GM19023 (cell line): ENCODE measurements around the gene CKMT2.

Experiments used
- ATAC-seq: cut with Tn5 transposase; IDR thresholded peaks from one replicate; pipeline ENCODE4 v1.9.1; 2021; ENCODE audit warnings: mild to moderate bottlenecking, moderate library complexity; ENCODE audit not compliant: unreplicated experiment

CKMT2 gene

DNA sequence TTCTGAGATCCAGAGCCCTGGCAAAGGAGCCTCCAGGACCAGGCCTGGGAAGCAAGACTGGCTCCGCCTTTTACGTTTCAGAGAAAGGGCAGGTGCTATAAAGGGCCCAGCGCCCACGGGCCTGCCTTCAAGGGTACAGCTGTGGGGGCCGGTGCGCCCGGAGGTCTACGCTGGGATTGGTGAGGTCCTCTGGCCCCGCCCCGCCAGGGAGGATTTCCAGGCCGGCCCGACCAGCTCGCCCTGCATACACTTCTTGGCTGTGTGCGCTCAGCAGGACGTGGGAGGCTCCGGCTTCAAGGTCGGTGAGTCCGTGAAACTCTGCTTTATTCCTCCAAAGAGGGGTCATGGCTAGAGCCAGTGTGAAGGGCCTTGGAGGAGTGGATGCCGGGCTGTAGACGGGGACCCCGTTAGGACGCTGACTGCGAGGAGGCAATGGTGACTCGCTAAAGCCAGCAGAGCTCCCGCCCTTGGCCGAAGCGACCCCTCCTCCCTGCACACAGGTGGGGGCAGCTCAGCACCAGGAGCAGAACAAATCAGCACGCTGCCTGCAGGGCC, at the start of gene CKMT2:
CKMT2 (plus strand) TSS at position 243 of the 555 bp plus-strand sequence. CDS start 17,811 bp downstream, outside the sequence.
- ATAC-seq, result no peak

DNA sequence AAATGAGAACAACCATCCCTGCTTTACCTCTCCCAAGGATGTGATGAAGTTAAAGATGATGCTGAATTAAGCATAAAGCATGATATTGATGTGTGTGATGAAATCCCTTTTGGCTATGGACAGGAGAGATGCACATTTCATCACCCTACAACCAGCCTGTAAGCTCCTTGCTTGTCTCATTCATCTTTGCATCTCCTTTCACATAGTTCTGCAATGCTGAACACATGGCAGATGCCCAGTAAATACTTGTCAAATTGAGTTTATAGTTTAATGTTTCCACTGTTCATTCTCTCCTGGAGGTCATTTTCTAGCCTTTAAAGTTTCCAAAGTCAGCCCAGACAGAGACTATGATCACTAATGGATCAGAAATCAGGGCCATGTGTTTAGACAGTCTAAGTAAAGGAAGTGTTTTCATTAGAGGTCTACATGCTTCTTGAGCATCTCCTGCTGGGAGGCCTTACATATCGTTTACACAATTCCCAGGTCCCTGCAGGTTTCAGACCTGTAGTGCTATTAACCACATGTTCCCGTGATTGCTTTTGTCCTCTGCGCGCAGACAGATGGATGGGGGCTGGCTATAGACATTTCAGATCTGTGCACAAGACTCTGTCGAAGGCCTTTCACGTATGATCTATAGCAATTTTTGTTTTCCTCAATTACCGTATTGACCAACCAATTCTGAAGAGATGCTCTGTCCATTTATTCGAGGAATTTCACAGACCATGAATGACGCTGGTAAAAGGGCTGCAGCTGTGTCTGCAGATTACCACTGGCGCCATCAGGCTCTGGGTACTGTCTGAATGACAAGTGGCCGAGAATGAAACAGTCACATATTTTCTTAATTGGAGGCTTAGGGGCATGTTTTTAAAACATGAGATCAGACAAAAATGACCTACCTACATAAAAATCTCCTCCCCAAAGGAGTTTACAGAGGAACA, 49.0 kb upstream of the CKMT2 start:
- no peak for ATAC-seq

DNA sequence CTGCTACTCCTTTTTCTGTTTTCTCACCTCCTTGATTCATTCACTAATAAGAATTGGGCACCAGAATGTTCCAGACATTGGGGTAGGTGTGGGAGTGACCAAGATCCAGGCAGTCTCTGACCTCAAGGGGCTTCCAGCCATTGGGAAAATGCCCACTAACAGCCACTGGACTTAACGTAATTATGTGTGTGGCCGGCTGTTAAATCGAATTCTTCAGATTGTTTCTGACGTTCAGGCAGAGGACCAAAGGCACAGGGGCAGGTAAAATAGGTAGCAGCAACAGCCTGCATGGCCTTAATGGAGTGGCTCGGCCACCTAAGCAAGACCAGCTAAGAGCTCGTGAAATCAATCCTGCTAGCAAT, 48.4 kb upstream of the CKMT2 start:
- no peak for ATAC-seq

DNA sequence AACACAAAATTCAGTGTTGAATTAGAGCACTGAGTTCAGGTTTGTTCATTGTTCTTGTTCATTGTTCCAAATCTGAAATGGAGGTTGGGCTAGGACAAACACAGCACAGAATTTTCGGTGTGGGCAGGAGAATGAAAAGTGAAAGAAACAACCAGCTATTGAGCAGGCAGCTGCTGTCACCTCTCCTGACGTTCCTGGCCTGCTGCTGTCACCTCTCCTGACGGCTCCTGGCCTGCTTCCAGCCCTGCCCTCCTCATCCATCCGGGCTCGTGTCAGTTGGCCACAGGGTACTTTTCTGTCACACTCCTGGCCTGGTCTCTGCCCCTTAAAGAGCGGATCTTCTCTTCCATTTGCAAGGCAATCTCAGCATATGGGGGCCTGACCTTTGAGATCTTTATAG, 45.2 kb upstream of the CKMT2 start:
- peak; percentile 52 for ATAC-seq

DNA sequence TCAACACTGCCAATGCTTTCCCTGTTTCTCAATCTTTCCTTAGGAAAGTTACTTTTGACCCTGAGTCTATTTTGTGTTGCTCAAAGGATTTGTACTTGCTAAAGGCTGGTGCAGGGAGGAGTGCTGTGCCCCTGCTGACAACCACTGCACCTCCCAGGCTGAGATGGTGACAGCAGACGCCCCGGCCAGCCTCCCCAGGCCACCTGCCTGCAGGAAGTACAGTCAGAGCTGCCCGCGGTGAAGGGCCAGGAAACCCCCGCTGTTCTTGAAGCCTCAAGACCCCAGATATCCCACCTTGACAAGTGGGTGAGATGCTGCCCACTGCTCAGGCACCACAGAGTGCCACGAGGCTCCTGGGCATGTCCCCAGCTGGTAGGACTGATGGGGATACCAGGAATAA, 44.2 kb upstream of the CKMT2 start:
- ATAC-seq, result no peak

DNA sequence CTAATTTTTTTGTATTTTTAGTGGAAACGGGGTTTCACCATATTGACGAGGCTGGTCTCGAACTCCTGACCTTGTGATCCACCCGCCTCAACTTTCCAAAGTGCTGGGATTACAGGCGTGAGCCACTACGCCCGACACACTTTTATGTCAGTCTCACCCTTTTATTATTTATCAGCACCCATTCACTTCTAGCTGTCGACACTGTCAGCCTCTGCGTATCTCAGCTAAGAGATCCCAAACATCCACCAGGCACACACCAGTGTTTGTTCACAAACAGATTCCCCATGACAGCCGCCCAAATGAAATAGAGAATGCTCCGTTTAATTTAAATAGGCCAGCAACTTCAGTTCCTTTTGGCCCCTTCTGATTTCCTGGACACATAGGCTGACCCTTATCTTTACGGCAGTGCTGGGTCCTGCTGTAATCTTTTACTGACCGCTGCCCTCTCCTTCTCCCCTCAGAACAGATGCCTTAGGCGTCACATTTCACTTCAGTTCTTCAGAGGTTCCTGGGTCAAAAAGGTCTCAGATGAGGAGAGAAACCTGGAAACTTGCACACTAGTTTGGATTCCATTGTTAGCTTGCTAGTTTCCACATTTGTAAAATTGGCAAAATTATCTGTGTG, 43.1 kb upstream of the CKMT2 start:
- no peak for ATAC-seq

DNA sequence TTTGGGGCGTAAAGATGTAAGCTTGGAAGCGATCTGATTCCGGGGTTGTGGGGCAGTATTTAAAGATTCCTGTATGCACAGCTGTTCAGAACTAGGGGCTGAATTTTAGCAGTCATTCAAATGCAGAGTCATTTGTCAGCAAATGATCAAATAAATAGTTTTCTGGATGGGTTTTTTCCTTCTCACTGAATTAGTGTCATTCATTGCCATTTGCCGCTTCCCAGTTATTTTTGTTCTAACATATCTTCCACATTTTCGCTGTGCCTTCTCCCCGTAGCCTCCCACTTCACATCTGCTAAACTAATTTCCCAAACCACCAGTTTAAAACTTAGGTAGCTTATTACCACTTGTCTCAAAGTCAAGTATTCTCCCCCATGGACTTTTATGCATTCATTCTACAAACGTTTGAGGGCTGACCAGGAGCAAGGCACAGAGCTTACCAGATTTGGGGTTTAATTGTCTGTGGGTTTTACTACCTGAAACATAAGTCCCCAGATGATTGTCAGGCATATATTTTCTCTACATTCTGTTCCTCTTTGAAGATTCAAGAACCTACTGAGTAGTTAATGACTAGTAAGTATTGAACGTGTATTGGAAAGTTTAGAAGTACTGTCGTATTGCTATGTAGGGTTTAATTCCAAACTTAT, 41.3 kb upstream of the CKMT2 start:
- ATAC-seq, result no peak

DNA sequence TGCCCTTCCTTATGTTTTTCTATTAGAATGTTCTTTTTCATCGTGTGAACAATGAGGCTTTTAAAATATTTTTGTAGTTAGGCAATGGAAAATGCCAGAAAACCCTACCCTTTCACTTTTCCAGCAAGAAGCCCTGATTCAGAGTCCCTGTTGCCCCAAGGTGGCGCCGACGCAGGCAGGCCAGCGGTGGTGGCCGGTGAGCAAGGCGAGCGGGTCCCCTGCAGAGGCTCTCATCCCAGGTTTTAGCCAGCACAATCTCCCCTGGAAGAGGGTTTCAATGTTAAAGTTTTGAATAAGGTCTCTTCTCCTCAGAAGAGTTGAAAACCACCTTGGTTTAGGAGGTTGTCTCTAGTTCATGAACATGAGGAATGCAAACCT, 40.8 kb upstream of the CKMT2 start:
- no peak for ATAC-seq

DNA sequence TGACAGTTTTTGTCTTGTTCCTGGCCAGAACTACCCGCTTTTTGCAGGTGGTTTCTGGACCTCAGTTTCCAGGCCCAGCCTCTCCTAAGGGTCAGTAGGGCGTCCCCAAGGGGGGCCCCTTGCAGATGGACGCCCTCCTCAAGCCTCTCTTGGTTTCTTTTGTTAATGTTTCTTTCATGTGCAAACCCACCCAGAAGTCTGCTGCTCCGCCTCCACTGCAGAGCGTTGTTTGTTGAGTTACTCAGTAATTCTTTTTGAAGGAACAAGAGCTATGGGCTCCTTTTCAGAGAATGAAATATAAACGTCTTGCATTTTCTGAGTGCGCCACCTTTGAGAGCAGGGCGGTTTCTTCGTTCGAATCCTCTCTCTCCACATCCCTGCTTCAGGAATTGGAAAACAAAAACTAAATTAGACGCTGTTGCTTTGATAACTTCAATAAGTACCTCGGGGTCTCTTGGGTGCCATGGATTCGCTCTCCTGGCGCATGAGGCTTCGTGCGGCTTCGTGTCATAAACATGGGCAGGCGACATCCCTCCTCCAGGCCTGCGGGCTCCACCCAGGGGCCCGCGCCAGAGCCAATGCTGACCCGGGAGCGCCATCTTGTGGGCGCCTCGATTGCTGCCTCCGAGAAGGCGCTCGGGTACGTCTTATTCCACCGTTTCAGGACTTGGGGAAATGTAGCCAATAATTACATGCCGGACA, 38.3 kb upstream of the CKMT2 start:
- ATAC-seq, result peak; percentile 97

DNA sequence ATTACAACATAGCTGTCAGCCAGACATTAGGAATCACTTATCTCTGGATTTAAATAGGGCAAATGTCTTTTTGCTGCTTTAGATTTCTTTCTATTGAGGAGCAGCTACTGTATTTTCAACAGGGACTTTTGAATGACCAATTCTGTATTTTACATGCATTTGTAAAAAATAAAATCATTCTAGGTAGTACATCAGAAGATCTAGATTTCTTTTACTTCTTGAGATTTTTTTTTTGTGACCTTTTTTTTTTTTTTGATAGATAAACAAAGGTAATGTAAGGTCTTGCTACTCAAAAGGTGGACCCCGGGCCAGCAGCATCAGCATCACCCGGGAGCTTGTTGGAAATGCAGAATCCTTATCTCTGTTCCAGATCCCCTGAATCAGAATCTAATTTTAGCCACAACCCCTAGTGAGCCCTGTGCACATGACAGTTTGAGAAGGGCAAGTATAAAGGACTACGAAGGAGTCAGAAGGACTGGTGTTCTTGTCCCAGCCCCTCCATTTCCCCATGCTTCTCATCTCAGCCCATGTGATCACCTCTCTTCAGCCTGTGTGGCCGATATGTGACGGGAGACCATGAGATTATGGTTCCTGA, 37.7 kb upstream of the CKMT2 start:
- no peak for ATAC-seq

DNA sequence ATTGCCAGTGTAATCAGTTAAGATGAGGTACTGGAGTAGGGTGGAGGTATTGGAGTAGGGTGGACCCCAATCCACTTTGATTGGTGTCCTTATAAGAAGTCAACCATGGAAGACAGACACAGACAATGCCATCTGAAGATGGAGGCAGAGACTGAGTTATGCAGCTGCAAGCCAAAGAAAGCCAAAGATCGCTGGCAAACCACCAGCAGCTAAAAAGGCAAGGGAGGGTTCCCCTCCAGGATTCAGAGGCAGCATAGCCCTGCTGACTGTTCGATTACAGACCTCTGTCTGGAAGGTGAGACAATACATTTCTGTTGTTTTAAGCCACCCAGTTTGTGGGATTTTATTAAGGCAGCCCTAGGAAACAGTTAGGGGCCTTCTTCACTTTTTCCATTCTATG, 30.5 kb upstream of the CKMT2 start:
- no peak for ATAC-seq

DNA sequence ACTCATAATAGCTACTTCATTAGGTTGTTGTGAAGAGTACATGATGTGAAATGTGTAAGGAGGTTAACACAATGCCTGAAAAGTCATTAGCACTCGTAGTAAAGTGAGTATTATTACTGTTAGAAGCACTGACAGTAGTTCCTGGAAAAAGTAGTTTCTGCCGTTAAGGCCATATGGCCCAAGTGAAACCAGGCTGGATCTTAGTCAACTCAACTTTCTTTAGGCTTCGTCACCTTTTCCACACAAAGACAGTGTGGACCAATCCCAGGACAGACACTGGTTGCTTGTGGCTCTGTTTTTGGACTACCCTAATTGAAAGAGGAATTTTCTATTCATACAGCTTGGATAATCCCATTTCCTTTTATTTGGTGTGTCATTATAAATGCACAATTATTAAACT, 29.4 kb upstream of the CKMT2 start:
- no peak for ATAC-seq

DNA sequence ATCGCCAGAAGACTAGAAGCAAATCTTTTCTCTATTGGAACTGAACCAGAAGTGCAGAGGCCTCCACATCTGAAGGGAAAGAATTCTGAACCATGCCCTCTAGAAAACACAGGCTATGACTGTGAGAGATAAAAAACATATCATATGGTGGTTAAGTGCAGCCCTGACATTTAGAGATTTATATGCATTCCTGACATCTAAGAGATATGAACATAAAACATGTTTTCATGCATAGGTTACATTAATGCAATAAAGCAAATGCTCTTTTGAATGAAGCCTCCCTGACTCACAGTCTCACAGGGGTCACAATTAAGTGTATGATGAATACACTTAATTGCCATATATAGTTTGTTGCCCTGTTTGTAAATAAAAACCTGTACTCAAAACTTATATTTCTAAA, 28.9 kb upstream of the CKMT2 start:
- ATAC-seq, result no peak

DNA sequence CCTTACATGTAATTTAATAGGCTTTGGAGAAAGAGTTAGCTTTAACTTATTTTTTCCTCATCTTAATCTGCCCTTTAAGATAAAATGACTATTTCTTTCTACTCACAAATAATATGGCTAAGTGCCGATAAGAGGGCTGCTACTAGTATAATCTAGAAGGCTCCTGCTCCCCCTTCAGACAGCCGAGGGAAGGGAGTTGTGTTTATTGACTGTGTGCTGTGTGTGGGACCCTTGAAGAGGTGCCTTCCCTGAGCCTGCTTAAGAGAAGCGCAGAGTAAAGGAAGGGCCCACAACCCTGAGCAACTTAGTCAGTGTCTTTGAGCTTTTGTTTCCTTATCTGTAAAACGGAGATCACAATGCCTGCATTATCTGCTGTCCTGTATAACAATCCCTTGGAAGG, 28.1 kb upstream of the CKMT2 start:
- no peak for ATAC-seq

DNA sequence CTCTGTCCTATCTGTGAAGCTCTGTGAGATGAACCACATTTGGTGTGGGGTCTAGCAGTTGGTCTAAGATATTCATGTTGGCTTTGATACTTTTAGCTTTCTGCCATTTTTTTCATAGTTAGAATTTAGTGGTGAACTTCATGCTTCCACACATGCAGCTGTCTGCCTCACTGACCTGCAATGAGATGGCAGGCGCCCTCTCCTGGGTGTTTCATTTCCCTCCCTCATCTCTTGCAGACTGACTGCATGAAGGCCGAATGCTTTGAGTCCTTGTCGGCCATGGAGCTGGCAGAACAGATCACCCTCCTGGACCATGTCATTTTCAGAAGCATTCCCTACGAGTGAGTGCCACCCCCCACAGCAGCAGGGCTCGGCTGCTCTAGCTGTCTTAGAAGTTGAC, 26.1 kb upstream of the CKMT2 start:
- ATAC-seq, result no peak

DNA sequence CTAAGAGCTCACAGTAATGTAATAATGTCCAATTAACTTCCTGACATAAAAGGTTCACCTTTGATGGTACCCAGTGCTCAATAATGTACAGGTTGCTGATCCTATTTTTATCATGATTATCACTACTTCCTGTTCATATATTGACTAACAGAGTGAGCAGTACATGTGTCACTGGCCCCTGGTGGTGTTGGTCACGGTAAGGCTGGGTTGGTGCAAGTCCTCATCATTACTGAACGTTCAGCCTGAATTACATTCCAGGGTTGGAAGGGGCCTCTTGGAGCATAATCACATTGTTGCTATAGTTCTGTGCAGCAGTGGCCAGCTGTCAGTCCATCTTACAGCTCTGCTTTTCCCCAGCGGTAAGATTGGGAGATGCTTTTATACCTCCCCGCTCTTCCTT, 24.2 kb upstream of the CKMT2 start:
- no peak for ATAC-seq

DNA sequence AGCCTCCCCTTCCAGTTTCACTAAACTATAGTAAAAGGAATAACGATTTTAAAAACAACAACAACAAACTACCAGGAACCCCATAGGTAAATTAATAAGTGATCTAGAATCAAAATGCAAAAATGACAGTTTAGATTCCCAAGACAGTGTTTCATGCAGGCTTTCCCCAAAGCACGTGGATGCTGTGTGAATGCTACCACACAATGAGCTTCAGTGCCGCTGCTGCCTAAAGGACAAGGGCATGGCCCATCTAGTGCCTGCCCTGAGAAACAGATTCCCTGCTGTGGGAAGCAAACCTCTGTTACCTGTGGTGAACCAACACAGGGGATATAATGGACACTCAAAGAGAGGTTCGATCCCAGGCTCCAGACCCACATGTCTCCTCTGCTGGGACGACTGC, 23.7 kb upstream of the CKMT2 start:
- no peak for ATAC-seq

DNA sequence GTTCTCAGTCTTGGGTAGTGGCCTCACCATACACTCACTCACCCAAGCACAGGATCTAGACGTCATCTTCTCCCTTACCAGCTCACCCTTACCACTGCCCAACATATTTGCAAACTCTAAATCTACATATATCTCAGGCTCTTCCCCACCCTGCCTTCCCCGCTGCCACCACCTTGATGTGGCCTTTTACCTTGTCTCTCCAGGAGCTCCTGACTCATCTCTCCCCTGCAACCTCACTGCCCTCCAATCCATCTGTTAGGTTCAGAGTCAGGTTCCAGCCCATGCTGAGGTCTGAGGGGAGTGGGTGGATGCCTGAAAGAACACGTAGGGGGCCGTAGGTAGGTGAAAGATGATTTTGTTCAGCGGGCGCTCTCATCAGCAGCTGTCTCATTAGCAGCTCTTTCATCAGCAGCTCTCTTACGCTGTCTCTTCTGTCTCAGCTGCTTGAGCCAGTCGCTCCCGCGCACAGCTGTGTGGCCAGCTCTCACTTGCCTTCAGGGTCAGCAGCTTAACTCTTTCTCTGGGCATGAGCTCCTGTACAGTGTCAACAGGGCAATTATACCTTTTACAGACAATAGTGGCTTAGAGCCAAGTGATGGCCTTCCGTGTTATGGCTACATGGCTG, 23.1 kb upstream of the CKMT2 start:
- no peak for ATAC-seq

DNA sequence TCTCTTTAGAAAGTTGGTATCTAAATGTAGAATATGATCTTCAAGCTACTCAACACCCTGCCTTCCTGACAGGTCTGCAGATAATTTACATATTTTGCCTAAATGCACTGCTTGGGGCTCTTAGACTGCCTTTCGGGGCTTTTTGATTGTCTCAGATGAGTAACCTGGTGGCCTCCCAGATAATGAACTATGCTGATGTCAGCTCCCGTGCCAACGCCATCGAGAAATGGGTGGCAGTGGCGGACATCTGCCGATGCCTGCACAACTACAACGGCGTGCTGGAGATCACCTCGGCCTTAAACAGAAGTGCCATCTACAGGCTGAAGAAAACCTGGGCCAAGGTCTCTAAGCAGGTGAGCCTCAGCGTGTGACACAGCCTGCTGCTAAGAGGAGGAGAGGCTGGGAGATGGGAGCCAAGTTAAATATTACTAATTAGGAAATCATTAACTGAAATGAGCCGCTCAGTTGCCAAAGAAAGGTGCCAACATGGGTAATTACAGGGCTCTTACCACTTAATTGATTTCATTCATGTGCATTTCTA, 20.8 kb upstream of the CKMT2 start:
- peak; percentile 70 for ATAC-seq

DNA sequence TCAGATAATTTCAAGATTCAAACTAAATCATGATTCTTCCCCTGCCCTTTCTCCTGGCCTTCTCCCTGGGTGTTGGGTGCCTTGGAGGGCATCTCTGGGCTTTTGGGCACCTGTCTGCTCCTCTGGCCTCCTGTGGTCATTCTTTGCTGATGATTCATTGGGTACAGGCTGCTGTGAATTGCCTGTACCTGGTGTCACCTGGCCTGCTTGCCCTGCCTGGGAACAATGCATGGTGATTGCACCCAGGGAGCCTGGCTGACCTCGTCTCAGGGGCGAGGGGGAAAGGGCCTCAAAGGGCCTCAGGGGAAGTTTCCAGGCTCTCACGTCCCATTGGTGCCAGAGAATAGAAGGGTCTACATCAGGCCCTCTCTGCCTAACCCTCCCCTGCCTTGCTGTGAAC, 20.1 kb upstream of the CKMT2 start:
- ATAC-seq, result no peak
